Esophagus squamous epithelium (tissue), 4 donors: ENCODE results near the gene CDS2.

Experiments
- CTCF ChIP-seq, 6 experiments: fragments of 450-650 bp in 4 of 6; fragments of 200-600 bp in 2 of 6; sonication (generic) in 2 of 6; IDR thresholded peaks; one replicate each; pipeline ENCODE4 v1.5.1; 2016 to 2019; ENCODE audit warnings: antibody characterized with exemption in 6 of 6, mild to moderate bottlenecking in 4 of 6, moderate library complexity in 4 of 6
- POLR2A ChIP-seq, 4 donors: fragments of 450-650 bp; IDR thresholded peaks; one replicate each; pipeline ENCODE4 v1.6.1; 2017; ENCODE audit warnings: antibody characterized with exemption in 4 of 4, mild to moderate bottlenecking in 4 of 4, moderate library complexity in 3 of 4

DNA sequence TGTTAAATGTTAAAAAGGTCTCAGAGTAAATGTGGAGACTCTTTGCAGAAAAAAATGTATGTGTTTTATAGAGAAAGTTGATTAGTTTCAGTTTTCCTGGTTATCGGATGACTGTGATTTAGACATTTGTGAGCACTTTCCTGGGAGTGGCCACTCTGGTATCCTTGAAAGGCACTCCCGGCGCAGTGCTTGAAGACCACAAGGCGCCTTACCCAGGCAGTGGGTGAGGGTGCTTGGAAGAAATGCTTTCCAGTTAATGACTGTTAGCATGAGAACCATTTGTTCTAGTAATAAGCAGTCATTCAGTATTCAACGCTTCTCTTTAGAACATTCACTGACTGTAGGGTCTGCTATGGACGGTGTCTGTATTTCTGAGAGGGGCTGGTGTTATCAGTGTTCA lies 7.2 kb downstream of the CDS2 start:
- no peak for TF ChIP-seq CTCF (IDR thresholded peaks at IDR 0.05)
- no peak for TF ChIP-seq POLR2A (IDR thresholded peaks at IDR 0.05)
